Stimulated activated CD4-positive, alpha-beta T cell treated with anti-CD3 and anti-CD28 coated beads, Interleukin-1b, Interleukin-23, amount 100 ng/mL, for 24 hours (primary cell): ENCODE results near the gene CDC25B.
A peak's percentile ranks its signal among the peaks of the same experiment; 100 is the strongest.

Experiments
- DNase-seq, 4 experiments: peaks; one replicate each; pipeline ENCODE4 v3.0.0-alpha.2; 2020; ENCODE audit warnings: low read depth in 4 of 4, low spot score in 1 of 4

The CDC25B gene

GRCh38 chr20:3802524-3803239 lies 6.6 kb downstream of the CDC25B start:
- no peak for DNase-seq

GRCh38 chr20:3803289-3803688 lies 7.2 kb downstream of the CDC25B start:
- no peak for DNase-seq

GRCh38 chr20:3803854-3804253 lies 7.7 kb downstream of the CDC25B start:
- DNase-seq = no peak

- no peak for DNase-seq
Observed at GRCh38 chr20:3804254-3804751, 8.2 kb downstream of the CDC25B start.

DNA sequence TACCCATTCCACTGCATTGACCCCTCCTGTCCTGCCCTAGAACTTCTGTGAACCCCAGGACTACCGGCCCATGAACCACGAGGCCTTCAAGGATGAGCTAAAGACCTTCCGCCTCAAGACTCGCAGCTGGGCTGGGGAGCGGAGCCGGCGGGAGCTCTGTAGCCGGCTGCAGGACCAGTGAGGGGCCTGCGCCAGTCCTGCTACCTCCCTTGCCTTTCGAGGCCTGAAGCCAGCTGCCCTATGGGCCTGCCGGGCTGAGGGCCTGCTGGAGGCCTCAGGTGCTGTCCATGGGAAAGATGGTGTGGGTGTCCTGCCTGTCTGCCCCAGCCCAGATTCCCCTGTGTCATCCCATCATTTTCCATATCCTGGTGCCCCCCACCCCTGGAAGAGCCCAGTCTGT lies 8.7 kb downstream of the CDC25B start:
- DNase-seq = no peak

GRCh38 chr20:3808544-3808943 lies 12.4 kb downstream of the CDC25B start:
- no peak for DNase-seq

DNA sequence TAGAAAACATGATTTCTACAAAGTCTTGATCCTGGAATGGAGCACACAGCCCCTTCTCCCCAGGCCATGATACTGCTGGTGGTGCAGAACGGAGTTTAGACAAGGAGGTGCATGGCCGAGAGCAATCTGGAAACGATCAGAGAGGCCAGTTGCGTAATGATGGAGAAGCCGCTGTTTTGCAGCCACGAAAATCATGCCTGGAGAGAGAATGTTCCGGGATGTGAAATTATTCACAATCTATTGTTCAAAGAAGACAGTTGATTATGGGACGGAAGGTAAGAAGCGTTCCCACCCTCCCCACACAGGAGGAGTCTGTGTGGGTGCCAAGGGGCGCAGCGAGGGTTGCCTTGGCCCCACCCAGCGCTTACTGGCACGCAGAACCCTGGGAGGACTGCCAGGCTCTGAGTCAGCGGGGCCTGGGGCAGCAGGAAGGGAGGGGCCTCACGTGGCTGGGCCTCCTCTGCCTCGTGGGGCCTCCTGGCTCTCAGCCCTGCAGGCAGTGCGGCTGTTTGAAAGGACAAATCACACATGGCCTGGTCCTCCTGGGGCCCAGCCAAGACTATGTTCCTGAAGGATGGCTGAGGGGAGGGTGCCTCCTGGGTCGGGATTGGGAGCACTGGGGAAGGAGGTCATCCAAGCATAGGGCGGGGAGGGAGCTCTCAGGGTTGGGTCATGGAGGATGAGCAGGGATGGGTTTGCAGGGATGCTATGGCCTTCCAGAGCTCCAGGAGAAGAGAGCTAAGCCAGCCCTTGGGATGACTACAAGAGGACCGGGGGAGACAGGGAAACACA lies 15.6 kb downstream of the CDC25B start:
- peak; percentile 68 to 92 (median 81) for DNase-seq

GRCh38 chr20:3812259-3812681 lies 16.2 kb downstream of the CDC25B start:
- DNase-seq = no peak

- DNase-seq = no peak
Observed at GRCh38 chr20:3812975-3813847, 17.1 kb downstream of the CDC25B start.

- no peak for DNase-seq
Observed at GRCh38 chr20:3813848-3814581, 17.9 kb downstream of the CDC25B start.

DNA sequence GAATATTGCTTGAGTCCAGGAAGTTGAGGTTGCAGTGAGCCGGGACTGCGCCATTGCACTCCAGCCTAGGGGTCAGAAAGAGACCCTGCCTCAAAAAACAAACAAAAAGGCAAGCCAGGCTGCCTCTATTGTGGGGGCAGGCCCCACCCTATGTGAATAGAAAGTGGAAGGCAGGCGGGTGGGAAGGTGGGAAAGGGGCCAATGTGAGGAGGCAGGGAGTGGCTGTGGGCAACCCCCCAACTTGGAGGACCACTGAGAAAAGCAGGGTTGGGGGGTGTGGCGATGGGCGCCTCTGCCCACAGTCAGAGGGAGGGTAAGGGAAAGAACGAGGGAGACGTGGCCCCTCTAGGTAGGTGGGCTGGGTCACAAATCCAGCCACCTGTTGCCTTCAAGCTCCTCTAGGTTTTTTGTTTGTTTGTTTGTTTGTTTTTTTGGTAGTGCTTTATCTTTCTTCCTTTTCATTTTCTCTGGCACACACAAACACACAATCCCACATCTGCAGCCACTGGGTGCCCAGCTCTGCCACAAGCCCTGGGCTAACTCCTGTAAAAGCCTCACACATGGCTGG lies 18.9 kb downstream of the CDC25B start:
- no peak for DNase-seq

GRCh38 chr20:3815703-3816315 lies 19.7 kb downstream of the CDC25B start:
- no peak for DNase-seq

- DNase-seq = no peak
Observed at GRCh38 chr20:3818155-3819151, 22.3 kb downstream of the CDC25B start.

GRCh38 chr20:3819411-3820047 lies 23.4 kb downstream of the CDC25B start:
- DNase-seq = no peak

DNA sequence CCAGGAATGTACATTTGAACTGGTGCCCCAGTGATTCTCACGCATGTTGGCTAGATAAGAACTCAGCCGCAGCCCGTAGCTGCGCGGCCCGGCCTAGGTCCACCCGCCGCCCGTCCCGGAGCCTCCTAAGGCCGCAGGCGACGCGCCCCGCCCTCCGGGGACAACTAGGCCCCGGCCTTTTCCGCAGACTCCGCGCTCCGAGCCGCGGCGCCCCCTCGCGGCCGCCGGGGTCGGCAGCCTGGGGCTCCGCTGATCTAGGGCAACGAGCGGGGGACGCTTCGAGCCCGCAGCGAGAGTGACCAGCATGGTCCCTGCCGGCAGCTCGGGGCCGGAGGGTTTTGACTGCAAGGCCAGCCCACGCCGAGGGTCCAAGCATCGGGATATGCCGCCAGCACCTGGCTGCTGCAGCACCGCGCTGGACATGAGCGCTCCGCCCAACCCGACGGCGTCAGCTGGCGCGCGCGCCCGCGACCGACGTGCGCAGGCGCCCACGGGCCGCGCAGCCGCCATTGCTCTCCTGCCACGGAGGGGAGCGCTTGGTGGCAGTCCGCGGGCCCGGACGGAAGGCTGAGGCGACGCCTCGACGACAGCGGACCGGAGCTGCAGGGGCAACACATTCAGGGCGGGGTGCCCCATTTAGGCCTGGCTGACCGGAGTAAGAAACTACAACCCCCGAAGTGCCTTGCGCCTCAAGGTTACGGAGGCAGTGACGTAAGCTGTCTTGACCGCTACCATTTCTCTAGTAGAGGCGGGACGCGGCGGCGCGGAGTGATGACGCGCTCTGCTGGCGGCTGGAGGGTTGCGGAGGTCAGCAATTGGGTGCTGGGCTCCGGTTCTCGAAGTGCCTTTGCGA lies 24.2 kb downstream of the CDC25B start, which contains the start of gene AP5S1:
Gene AP5S1, plus strand, starts transcription at position 500 of the 853 bp plus-strand sequence. CDS start 1,571 bp downstream, outside the sequence.
- peak; percentile 76 to 87 (median 83) for DNase-seq

DNA sequence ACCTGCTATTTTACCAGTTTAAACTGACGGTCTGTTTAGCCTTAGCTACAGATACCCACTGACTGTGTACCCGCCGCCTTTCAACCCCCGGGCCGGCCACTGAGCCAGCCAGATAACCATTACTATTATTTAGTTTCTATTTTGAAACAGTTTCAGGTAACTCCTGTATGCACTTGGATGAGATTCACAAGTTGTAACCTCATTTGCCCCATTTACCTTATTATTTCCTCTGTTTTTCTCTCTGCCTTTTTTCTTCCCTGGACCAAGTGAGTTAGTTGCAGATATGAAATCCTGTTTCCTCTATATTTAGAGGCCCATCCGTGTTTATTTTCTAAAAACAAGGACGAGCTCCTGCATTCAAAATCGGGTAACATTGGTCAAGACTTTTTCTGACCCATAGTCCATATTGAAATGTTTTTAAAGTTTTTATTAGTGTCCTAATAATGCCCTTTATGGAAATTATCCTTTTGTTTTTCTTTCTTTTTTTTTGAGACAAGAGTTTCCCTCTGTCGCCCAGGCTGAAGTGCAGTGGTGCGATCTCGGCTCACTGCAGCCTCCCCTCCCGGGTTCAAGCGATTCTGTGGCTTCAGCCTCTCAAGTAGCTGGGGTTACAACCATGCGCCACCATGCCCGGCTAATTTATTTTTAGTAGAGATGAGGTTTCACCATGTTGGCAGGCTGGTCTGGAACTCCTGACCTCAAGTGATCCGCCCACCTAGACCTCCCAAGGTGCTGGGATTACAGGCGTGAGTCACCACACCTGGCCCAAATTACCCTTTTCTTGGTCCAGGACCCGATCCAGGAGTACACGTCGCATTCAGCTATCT lies 25.0 kb downstream of the CDC25B start:
- DNase-seq = no peak
